Breast epithelium (tissue), 4 donors: ENCODE results near the gene DUSP16. TPM values are rescaled to one million over a fixed set of nuclear protein-coding genes. Genes with fewer than 3 reads are reported as not detected.

Source experiments
- DNase-seq, 2 donors: peaks; one replicate each; pipeline ENCODE4 v3.0.0-alpha.2; 2019; ENCODE audit warnings: low spot score in 2 of 2
- H3K27ac ChIP-seq, 2 donors: fragments of 200-600 bp; sonication (generic) in 1 of 2; one replicate each; pipeline ENCODE4 v1.5.1; 2016 to 2019; ENCODE audit warnings: mild to moderate bottlenecking in 1 of 2
- H3K27me3 ChIP-seq, 2 donors: fragments of 200-600 bp; sonication (generic) in 1 of 2; one replicate each; pipeline versions ENCODE4 v1.5.1 to v1.6.0; 2017 to 2019; ENCODE audit warnings: control low read depth in 1 of 2, mild to moderate bottlenecking in 1 of 2
- H3K36me3 ChIP-seq: fragments of 200-600 bp; one replicate; pipeline ENCODE4 v1.5.1; 2019
- H3K4me1 ChIP-seq, 2 donors: fragments of 200-600 bp; sonication (generic); one replicate each; pipeline ENCODE4 v1.5.1; 2016 to 2019; ENCODE audit warnings: control low read depth in 1 of 2
- H3K4me3 ChIP-seq, 3 donors: fragments of 200-600 bp; sonication (generic); 1 replicate in 2 of 3; 2 replicates in 1 of 3; pipeline ENCODE4 v1.5.1; 2016 to 2019; ENCODE audit warnings: mild to moderate bottlenecking in 3 of 3, moderate library complexity in 2 of 3
- H3K9me3 ChIP-seq, 2 donors: fragments of 200-600 bp; sonication (generic) in 1 of 2; one replicate each; pipeline ENCODE4 v1.5.1; 2016 to 2019; ENCODE audit warnings: control low read depth in 1 of 2
- CTCF ChIP-seq, 3 donors: fragments of 450-650 bp; IDR thresholded peaks; one replicate each; pipeline ENCODE4 v1.5.1; 2016 to 2017; ENCODE audit warnings: antibody characterized with exemption in 3 of 3, mild to moderate bottlenecking in 3 of 3, moderate library complexity in 3 of 3
- POLR2A ChIP-seq: fragments of 450-650 bp; IDR thresholded peaks from one replicate; pipeline ENCODE4 v1.6.1; 2016; ENCODE audit warnings: antibody characterized with exemption, mild to moderate bottlenecking, moderate library complexity
- POLR2AphosphoS5 ChIP-seq, 3 donors: sonication (generic); formaldehyde crosslinking; IDR thresholded peaks; one replicate each; pipeline ENCODE4 v1.6.1; 2017; ENCODE audit warnings: antibody characterized with exemption in 3 of 3
- intact Hi-C: fragments of 100-400 bp; cut with DNase I; formaldehyde crosslinking; loops from one replicate; pipeline ENCODE4 v1.15.1; 2023; ENCODE audit warnings: low total_unique reads
- total RNA-seq, 3 donors: library from RNA; depleted of rRNA; stranded (reverse); fragments of >200 nt; gene quantifications; one replicate each; pipeline ENCODE4 v1.1.0, GENCODE V29; 2016

DUSP16 gene
- total RNA-seq, 3 donors from 2014 or later, result 10.9 to 63.3 (median 61.0) TPM

GRCh38 chr12:12537421-12537820 is 25.2 kb downstream of the DUSP16 start:
- no peaks in the 10 kb centered on the region for H3K9me3 ChIP-seq
- no peak for TF ChIP-seq POLR2A
- peaks cover 0 to 7% of the 10 kb centered on the region in 2 donors for H3K4me1 ChIP-seq
- no peaks in the 10 kb centered on the region for H3K36me3 ChIP-seq
- H3K27ac ChIP-seq, result no peak overlapping the region
- no peaks in the 10 kb centered on the region for H3K27me3 ChIP-seq
- no peak for DNase-seq
- H3K4me3 ChIP-seq, result no peak overlapping the region
- intact Hi-C loops, result no loop called here

DNA sequence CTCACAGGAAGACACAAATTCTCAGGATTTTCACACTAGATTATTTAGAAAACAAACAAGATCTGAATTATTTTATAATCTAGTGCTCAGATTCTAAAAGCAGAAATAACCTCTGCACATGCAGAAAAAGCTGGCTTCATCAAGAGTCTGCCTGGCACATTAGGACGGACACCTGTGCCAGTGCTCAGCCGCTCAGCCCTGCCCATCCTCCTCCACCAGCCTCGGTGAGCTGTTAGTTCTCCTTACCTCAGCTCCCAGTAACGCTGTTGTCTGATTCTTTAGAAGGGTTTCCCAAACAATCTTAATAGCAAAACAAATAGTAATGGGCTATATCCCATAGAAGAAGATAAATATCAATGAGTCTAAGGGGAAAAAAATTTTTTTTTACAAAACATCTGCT is 27.7 kb downstream of the DUSP16 start:
- Histone ChIP-seq H3K27me3 (no peaks in the 10 kb centered on the region), H3K4me3 (no peak overlapping the region), H3K36me3 (no peaks in the 10 kb centered on the region), H3K9me3 (no peaks in the 10 kb centered on the region), H3K4me1 (peaks cover 0 to 7% of the 10 kb centered on the region in 2 donors), H3K27ac (no peak overlapping the region)
- no peak for DNase-seq
- TF ChIP-seq POLR2AphosphoS5 (IDR thresholded peaks at IDR 0.05) (no peak), CTCF (IDR thresholded peaks at IDR 0.05) (no peak), POLR2A (no peak)
- intact Hi-C loops, result no loop called here

- Histone ChIP-seq H3K4me3 (no peak overlapping the region), H3K36me3 (no peaks in the 10 kb centered on the region), H3K9me3 (no peaks in the 10 kb centered on the region), H3K4me1 (peaks cover 0 to 7% of the 10 kb centered on the region in 2 donors), H3K27me3 (no peaks in the 10 kb centered on the region), H3K27ac (peak overlapping the region in 1 of 2 donors; percentile 71)
- TF ChIP-seq POLR2AphosphoS5 (IDR thresholded peaks at IDR 0.05), result no peak
- intact Hi-C loops, result no loop called here
- no peak for DNase-seq
Measured at GRCh38 chr12:12534166-12534866, 28.3 kb downstream of the DUSP16 start.

DNA sequence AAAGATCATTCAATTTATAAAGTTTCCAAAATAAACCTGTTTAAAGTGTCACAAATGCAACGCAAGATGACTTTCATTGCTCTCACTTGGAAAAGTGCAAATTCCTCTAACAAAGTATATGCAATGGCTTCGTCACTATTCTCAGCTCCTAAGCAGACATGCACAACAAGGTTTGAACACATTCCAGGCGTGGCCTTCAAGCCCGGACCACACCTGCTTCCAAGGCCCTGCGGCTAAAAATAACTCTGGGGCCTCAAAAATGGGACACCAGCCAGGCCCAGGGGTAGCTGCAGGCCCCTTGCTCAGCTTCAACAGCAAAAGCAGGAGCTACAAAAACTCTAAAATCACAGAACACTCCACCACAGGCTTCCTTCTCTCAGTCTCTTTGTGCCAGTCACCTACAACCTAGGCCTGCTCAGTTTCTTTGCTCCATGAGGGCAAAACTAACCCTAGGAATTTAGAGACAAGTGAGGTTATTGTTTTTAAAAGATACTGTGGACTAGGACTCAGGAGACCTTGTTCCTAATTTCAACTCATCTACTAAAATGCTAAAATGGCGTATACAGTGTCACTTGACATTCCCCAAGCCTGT is 29.3 kb downstream of the DUSP16 start:
- TF ChIP-seq POLR2A, result no peak
- no peak for TF ChIP-seq POLR2AphosphoS5 (IDR thresholded peaks at IDR 0.05)
- no peak for TF ChIP-seq CTCF (IDR thresholded peaks at IDR 0.05)
- Histone ChIP-seq H3K9me3 (no peaks in the 10 kb centered on the region), H3K27me3 (no peaks in the 10 kb centered on the region), H3K27ac (peak overlapping the region; percentile 50 to 71), H3K4me1 (peaks cover 0 to 7% of the 10 kb centered on the region in 2 donors), H3K36me3 (no peaks in the 10 kb centered on the region), H3K4me3 (no peak overlapping the region)
- intact Hi-C loops, result no loop called here
- no peak for DNase-seq

- intact Hi-C loops, result no loop called here
- no peak overlapping the region for H3K27ac ChIP-seq
- DNase-seq, result no peak
- peaks cover 0 to 7% of the 10 kb centered on the region in 2 donors for H3K4me1 ChIP-seq
- no peak overlapping the region for H3K4me3 ChIP-seq
- H3K27me3 ChIP-seq, result no peaks in the 10 kb centered on the region
- H3K9me3 ChIP-seq, result no peaks in the 10 kb centered on the region
- TF ChIP-seq POLR2AphosphoS5 (IDR thresholded peaks at IDR 0.05), result no peak
- TF ChIP-seq CTCF (IDR thresholded peaks at IDR 0.05), result no peak
- no peak for TF ChIP-seq POLR2A
- no peaks in the 10 kb centered on the region for H3K36me3 ChIP-seq
Measured at GRCh38 chr12:12531194-12531593, 31.5 kb downstream of the DUSP16 start.

DNA sequence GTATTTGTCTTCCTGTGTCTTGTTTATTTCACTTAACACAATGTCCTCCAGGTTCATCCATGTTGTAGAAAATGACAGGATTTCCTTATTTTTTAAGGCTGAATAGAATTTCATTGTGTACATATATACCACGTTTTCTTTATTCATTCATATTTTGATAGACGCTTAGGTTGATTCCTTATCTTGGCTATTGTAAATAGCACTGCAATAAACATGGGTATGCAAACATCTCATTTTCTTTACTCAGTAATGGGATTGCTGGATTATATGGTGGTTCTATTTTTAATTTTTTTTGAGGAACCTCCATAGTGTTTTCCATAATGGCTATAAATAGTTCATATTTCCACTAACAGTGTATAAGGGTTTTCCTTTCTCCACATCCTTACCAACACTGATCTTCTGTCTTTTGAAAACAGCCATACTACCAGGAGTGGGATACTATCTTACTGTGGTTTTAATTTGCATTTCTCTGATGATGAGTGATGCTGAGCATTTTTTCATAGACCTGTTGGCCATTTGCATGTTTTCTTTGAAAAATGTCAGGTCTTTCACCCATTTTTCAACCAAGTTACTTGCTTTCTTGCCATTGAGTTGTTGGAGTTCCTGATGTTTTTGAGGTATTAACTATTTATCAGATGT is 32.8 kb downstream of the DUSP16 start:
- H3K27ac ChIP-seq, result no peak overlapping the region
- H3K4me1 ChIP-seq, result peaks cover 0 to 7% of the 10 kb centered on the region in 2 donors
- no peak for TF ChIP-seq POLR2AphosphoS5 (IDR thresholded peaks at IDR 0.05)
- TF ChIP-seq POLR2A, result no peak
- TF ChIP-seq CTCF (IDR thresholded peaks at IDR 0.05), result no peak
- H3K36me3 ChIP-seq, result no peaks in the 10 kb centered on the region
- no peak for DNase-seq
- no peak overlapping the region for H3K4me3 ChIP-seq
- no peaks in the 10 kb centered on the region for H3K9me3 ChIP-seq
- intact Hi-C loops, result no loop called here
- H3K27me3 ChIP-seq, result no peaks in the 10 kb centered on the region
